OCI-LY1 (cell line): ENCODE results near the gene CTNNA3.

Experiments used
- H2AFZ ChIP-seq: fragments of 200-600 bp; sonication (generic), shearing (Covaris generic); 2 replicates; pipeline ENCODE4 v1.6.0; 2014; ENCODE audit warnings: antibody characterized with exemption, mild to moderate bottlenecking, low read length
- H3F3A ChIP-seq: fragments of 200-600 bp; sonication (generic), shearing (Covaris generic); 2 replicates; pipeline ENCODE4 v1.6.0; 2014; ENCODE audit warnings: mild to moderate bottlenecking, antibody characterized with exemption, low read length, moderate library complexity; ENCODE audit not compliant: insufficient read depth
- H3K27ac ChIP-seq: fragments of 200-600 bp; sonication (generic); 2 replicates; pipeline ENCODE4 v1.5.1; 2014; ENCODE audit warnings: low read length, mixed run types, mild to moderate bottlenecking, low read depth; ENCODE audit not compliant: poor library complexity, severe bottlenecking
- H3K27me3 ChIP-seq: fragments of 200-600 bp; sonication (generic); 2 replicates; pipeline ENCODE4 v1.6.0; 2014; ENCODE audit warnings: antibody characterized with exemption, mild to moderate bottlenecking, low read length, moderate library complexity; ENCODE audit not compliant: insufficient read depth
- H3K36me3 ChIP-seq: fragments of 200-600 bp; sonication (generic); 2 replicates; pipeline ENCODE4 v1.6.1; 2014; ENCODE audit warnings: mild to moderate bottlenecking, antibody characterized with exemption, low read length, moderate library complexity, mixed read lengths; ENCODE audit not compliant: insufficient read depth
- H3K4me1 ChIP-seq: fragments of 200-600 bp; sonication (generic); 2 replicates; pipeline ENCODE4 v1.5.1; 2014; ENCODE audit warnings: mild to moderate bottlenecking, low read length, moderate library complexity; ENCODE audit not compliant: insufficient read depth, severe bottlenecking
- H3K4me2 ChIP-seq: fragments of 200-600 bp; sonication (generic), shearing (Covaris generic); 2 replicates; pipeline ENCODE4 v1.6.1; 2014; ENCODE audit warnings: low read length
- H3K4me3 ChIP-seq: fragments of 200-600 bp; sonication (generic); 2 replicates; pipeline ENCODE4 v1.5.1; 2014; ENCODE audit warnings: low read length, low read depth, mild to moderate bottlenecking, mixed read lengths; ENCODE audit not compliant: poor library complexity, severe bottlenecking
- H3K79me2 ChIP-seq: fragments of 200-600 bp; shearing (Covaris generic); 2 replicates; pipeline ENCODE4 v1.6.1; 2016; ENCODE audit warnings: mixed run types, low read length, mixed read lengths; ENCODE audit not compliant: insufficient read depth
- H3K9ac ChIP-seq: fragments of 200-600 bp; sonication (generic), shearing (Covaris generic); 2 replicates; pipeline ENCODE4 v1.6.1; 2014; ENCODE audit warnings: mild to moderate bottlenecking, low read length, mixed read lengths
- H3K9me2 ChIP-seq: fragments of 200-600 bp; sonication (generic), shearing (Covaris generic); 2 replicates; pipeline ENCODE4 v1.6.1; 2014; ENCODE audit warnings: low read depth, mild to moderate bottlenecking, low read length, mixed read lengths
- H3K9me3 ChIP-seq: fragments of 200-600 bp; shearing (Covaris generic); 2 replicates; pipeline ENCODE4 v1.6.1; 2014; ENCODE audit warnings: low read length, mixed read lengths
- H4K20me1 ChIP-seq: fragments of 200-600 bp; sonication (generic), shearing (Covaris generic); 2 replicates; pipeline ENCODE4 v1.6.0; 2016; ENCODE audit warnings: mild to moderate bottlenecking, low read length; ENCODE audit not compliant: insufficient read depth
- EZH2 ChIP-seq: fragments of 200-600 bp; sonication (generic), shearing (Covaris generic); IDR thresholded peaks from 2 replicates; pipeline ENCODE4 v1.8.0; 2017; ENCODE audit warnings: borderline replicate concordance, mixed run types, mild to moderate bottlenecking, antibody characterized with exemption, low read length, moderate library complexity, mixed read lengths
- TF ChIP-seq, protein P1 (sequence below): fragments of 200-600 bp; sonication (generic), shearing (Covaris generic); IDR thresholded peaks from 2 replicates; pipeline ENCODE4 v1.5.1; 2017; ENCODE audit warnings: mild to moderate bottlenecking, antibody characterized with exemption, low read length, moderate library complexity, mixed read lengths

The CTNNA3 gene

DNA sequence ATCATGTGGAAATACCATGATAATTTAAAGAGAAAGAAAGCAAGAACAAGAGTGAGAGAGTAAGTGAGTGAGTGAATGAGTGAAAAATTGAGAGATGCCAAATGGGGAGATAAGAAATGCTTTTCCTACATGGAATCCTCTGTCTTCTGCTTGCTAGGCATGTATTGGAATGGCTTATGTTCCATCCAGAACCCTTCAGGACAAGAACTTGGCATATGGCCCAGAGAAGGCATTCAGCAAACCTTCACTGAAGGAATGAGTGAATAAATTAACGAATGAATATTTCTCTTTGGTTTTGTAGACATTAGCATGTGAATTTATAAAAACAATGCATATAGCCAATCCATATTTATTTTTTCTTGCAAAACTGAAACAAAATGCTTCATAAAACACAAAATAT, 608.0 kb downstream of the CTNNA3 start:
- Histone ChIP-seq H3K4me1 (no peaks in the 10 kb centered on the region), H3K27me3 (no peaks in the 10 kb centered on the region), H2AFZ (no peak overlapping the region), H3K27ac (no peak overlapping the region), H3K9me2 (no peaks in the 10 kb centered on the region), H4K20me1 (no peaks in the 10 kb centered on the region), H3F3A (no peaks in the 10 kb centered on the region), H3K9me3 (no peaks in the 10 kb centered on the region), H3K9ac (no peak overlapping the region), H3K79me2 (no peaks in the 10 kb centered on the region), H3K4me2 (no peak overlapping the region), H3K36me3 (no peaks in the 10 kb centered on the region), H3K4me3 (no peak overlapping the region)
- no peak for TF ChIP-seq EZH2

DNA sequence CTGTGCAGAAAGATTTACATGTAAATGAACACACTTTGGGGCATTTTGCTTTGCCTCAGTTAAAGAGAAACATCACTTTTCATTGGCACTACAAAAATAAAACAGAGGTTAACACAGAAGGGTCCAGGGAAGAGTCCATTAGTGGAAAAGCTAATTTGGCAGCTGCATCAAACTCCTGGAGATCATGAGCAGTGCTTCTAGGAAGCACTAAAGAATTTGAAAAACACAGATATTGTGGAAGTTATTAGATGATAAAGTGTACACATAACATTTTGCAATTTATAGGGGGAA, 608.9 kb downstream of the CTNNA3 start:
- Histone ChIP-seq H3K4me2 (no peak overlapping the region), H3K27me3 (no peaks in the 10 kb centered on the region), H3F3A (no peaks in the 10 kb centered on the region), H3K9me3 (no peaks in the 10 kb centered on the region), H3K9me2 (no peaks in the 10 kb centered on the region), H3K27ac (no peak overlapping the region), H2AFZ (no peak overlapping the region), H3K36me3 (no peaks in the 10 kb centered on the region), H4K20me1 (no peaks in the 10 kb centered on the region), H3K4me1 (no peaks in the 10 kb centered on the region), H3K9ac (no peak overlapping the region), H3K79me2 (no peaks in the 10 kb centered on the region), H3K4me3 (no peak overlapping the region)
- TF ChIP-seq EZH2 = no peak
- TF ChIP-seq, protein P1, sequence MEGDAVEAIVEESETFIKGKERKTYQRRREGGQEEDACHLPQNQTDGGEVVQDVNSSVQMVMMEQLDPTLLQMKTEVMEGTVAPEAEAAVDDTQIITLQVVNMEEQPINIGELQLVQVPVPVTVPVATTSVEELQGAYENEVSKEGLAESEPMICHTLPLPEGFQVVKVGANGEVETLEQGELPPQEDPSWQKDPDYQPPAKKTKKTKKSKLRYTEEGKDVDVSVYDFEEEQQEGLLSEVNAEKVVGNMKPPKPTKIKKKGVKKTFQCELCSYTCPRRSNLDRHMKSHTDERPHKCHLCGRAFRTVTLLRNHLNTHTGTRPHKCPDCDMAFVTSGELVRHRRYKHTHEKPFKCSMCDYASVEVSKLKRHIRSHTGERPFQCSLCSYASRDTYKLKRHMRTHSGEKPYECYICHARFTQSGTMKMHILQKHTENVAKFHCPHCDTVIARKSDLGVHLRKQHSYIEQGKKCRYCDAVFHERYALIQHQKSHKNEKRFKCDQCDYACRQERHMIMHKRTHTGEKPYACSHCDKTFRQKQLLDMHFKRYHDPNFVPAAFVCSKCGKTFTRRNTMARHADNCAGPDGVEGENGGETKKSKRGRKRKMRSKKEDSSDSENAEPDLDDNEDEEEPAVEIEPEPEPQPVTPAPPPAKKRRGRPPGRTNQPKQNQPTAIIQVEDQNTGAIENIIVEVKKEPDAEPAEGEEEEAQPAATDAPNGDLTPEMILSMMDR = no peak

- Histone ChIP-seq H3K36me3 (no peaks in the 10 kb centered on the region), H3K9me3 (no peaks in the 10 kb centered on the region), H3K9me2 (no peaks in the 10 kb centered on the region), H3K9ac (no peak overlapping the region), H3F3A (no peaks in the 10 kb centered on the region), H2AFZ (no peak overlapping the region), H3K27me3 (no peaks in the 10 kb centered on the region), H3K4me3 (no peak overlapping the region), H4K20me1 (no peaks in the 10 kb centered on the region), H3K27ac (no peak overlapping the region), H3K4me1 (no peaks in the 10 kb centered on the region), H3K79me2 (no peaks in the 10 kb centered on the region), H3K4me2 (no peak overlapping the region)
- TF ChIP-seq EZH2 = no peak
- TF ChIP-seq, protein P1 = no peak
Measured at GRCh38 chr10:67086327-67087134, 609.5 kb downstream of the CTNNA3 start.

GRCh38 chr10:67079126-67079525, 616.9 kb downstream of the CTNNA3 start:
- Histone ChIP-seq H3K9me2 (no peaks in the 10 kb centered on the region), H3K4me2 (no peak overlapping the region), H3K9ac (no peak overlapping the region), H3K36me3 (no peaks in the 10 kb centered on the region), H3K4me3 (no peak overlapping the region), H3K27ac (no peak overlapping the region), H2AFZ (no peak overlapping the region), H3K4me1 (no peaks in the 10 kb centered on the region), H3K9me3 (no peaks in the 10 kb centered on the region), H3K27me3 (no peaks in the 10 kb centered on the region), H3K79me2 (no peaks in the 10 kb centered on the region), H3F3A (no peaks in the 10 kb centered on the region), H4K20me1 (no peaks in the 10 kb centered on the region)
- no peak for TF ChIP-seq EZH2
- TF ChIP-seq, protein P1 = no peak
